HG03342 (cell line): ENCODE measurements around the gene F7.
"Not testable (repeated sequence)": the region's sequence is repeated elsewhere in the genome, so short reads cannot be mapped to it uniquely, and the experiment has no call there.

Source experiments
- ATAC-seq: cut with Tn5 transposase; IDR thresholded peaks from one replicate; pipeline ENCODE4 v1.9.1; 2021; ENCODE audit warnings: mild to moderate bottlenecking, moderate library complexity; ENCODE audit not compliant: unreplicated experiment

The F7 gene

DNA sequence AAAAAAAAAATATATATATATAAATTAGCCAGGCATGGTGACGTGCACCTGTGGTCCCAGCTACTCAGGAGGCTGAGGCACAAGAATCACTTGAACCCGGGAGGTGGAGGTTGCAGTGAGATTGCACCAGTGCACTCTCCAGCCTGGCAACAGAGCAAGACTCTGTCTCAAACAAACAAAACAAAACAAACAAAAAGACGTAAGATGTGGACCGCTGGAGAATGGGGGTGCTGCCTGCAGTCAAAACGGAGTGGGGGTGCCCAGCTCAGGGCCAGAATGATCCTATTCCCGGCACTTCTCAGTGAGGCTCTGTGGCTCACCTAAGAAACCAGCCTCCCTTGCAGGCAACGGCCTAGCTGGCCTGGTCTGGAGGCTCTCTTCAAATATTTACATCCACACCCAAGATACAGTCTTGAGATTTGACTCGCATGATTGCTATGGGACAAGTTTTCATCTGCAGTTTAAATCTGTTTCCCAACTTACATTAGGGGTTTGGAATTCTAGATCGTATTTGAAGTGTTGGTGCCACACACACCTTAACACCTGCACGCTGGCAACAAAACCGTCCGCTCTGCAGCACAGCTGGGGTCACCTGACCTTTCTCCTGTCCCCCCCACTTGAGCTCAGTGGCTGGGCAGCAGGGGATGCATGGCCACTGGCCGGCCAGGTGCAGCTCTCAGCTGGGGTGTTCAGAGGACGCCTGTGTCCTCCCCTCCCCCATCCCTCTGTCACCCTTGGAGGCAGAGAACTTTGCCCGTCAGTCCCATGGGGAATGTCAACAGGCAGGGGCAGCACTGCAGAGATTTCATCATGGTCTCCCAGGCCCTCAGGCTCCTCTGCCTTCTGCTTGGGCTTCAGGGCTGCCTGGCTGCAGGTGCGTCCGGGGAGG lies at the start of gene F7:
Gene F7, plus strand, starts transcription at position 760 of the 889 bp plus-strand sequence. Its CDS starts 51 bp downstream, at position 811.
- no peak for ATAC-seq

DNA sequence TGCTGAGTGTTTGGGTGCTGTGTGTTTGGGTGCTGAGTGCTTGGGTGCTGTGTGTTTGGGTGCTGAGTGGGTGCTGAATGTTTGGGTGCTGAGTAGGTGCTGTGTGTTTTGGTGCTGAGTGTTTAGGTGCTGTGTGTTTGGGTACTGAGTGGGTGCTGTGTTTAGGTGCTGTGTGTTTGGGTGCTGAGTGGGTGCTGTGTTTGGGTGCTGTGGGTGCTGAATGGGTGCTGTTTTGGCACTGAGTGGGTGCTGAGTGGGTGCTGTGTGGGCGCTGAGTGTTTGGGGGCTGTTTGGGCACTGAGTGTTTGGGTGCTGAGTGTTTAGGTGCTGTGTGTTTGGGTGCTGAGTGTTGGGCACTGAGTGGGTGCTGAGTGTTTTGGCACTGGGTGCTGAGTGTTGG lies 48.5 kb upstream of the F7 start:
- no peak for ATAC-seq

DNA sequence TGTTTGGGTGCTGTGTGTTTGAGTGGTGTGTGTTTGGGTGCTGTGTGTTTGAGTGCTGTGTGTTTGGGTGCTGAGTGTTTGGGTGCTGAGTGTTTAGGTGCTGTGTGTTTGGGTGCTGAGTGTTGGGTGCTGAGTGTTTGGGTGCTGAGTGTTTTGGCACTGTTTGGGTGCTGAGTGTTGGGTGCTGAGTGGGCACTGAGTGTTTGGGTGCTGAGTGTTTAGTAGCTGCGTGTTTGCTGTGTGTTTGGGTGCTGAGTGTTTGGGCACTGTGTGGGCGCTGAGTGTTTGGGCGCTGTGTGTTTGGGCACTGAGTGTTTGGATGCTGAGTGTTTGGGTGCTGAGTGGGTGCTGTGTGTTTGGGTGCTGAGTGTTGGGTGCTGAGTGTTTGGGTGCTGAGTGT lies 48.0 kb upstream of the F7 start:
- not testable (repeated sequence) for ATAC-seq

DNA sequence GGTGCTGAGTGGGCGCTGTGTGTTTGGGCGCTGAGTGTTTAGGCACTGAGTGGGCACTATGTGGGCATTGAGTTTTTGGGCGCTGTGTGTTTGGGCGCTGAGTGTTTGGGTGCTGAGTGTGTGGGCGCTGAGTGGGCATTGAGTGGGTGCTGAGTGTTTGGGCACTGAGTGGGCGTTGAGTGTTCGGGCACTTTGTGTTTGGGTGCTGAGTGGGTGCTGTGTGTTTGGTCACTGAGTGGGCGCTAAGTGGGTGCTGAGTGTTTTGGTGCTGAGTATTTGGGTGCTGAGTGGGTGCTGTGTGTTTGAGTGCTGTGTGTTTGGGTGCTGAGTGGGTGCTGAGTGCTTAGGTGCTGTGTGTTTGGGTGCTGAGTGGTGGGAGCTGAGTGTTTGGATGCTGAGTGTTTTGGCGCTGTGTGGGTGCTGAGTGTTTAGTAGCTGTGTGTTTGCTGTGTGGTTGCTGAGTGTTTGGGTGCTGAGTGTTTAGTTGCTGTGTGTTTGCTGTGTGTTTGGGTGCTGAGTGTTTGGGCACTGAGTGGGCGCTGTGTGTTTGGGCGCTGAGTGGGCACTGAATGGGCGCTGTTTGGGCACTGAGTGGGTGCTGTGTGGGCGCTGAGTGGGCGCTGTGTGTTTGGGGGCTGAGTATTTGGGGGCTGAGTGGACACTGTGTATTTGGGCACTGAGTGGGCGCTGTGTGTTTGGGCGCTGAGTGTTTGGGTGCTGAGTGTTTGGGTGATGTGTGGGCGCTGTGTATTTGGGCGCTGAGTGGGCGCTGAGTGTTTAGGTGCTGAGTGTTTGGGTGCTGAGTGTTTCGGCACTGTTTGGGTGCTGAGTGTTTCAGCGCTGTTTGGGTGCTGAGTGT lies 47.2 kb upstream of the F7 start:
- no peak for ATAC-seq

DNA sequence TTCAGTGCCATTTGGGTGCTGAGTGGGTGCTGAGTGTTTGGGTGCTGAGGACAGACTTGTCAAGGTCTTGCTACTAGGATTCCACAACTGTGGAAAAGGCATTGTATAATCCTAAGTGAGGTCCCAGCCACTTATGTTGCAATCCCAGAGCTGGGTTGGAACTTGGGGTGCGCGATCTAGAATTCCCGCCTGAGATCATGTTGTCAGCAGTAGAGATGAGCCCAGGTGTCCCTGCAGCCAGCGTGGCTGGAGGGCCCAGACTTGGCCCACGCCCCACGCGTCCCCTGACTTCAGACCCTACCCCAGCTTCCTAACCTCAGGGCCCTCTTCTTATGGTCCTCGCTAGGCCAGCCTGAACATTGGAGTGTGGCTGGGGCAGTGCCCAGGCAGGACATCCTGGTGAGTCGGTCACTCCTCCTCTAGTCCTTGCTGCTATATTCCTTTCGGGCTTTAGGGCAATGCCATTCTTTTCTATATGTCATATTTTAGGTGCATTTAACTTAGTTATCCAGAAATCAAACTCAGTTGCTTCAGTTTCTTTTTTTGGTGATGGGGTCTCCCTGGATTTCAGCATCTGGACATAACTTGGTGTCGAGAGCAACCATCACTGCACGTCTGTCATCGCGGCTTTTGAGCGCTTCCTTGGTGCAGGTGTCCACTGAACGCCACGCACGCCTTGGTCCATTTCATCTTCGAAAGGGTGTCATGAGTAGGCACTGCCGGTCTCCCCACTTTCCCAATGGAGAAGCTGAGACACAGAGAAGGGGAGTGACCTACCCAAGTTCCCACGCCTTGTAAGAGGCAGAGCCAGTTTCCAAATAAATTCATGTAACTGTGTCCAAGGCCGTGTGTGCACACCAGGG lies 46.4 kb upstream of the F7 start:
- ATAC-seq, result no peak

DNA sequence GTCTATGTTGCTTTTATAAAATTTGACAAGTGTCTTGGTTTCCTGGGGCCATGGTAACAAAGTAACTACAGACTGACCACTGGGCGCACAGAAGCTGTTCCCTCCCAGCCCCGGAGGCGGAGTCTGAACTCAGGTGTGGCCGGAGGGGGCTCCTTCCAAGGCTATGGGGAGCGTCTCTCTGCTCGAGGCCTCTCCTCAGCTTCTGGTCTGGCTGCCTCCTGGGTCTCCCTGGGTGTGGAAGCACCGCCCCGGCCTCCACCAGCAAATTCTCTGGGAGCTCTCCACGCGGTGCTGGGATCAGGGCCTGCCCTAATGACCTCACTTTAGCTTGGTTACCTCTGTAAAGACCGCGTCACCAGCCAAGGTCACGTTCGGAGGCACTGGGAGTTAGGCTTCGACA lies 45.7 kb upstream of the F7 start:
- no peak for ATAC-seq

DNA sequence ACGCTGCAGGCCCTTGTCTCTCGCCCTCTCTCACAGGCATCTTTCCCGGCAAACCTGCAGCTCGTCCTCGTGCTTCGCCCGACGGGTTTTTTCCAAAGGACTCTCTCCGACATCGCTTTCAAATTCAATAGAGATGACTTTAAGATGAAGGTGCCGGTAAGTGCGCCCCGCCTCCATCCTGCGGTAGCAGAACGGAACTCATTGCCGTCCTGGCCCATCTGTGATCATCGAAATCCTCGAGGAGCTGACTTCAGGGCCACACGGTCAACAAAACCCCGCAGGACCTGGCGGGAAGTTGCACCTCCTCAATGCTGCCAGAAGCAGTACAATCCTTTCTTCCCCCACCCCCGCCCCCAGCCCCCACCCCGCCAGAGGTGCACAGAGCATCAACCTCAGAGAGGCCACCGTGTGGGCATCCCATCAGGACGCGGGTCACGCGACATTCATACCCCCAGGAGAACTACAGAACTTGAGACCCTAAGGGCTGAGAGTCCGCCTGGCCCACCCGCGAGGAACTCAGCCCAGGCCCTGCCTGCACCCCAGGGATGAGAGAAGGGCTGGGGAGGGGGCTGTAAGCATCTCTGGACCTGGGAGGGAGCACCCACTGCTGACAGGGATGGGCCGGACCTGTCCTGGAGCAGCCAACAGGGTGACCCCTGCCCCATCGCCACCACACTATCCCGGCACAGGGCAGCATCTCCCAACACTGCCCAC lies 44.9 kb upstream of the F7 start:
- no peak for ATAC-seq

DNA sequence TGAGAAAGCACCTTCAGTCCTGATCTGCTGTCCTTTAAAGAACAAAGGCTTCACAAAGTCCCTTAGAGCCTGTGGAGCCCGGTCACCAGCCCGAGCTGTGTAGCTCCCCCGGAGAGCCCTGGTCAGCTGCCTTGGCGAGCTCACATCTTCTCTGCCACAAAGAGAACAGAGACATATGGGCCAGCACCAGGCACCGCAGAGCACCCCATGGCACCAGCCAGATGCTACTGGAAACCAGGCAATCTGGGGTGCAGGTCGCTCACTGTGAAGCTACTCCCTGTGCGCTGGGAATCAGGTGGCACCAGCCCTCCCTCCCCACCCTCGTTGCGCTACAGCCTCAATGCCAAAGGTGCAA lies 44.3 kb upstream of the F7 start:
- no peak for ATAC-seq

DNA sequence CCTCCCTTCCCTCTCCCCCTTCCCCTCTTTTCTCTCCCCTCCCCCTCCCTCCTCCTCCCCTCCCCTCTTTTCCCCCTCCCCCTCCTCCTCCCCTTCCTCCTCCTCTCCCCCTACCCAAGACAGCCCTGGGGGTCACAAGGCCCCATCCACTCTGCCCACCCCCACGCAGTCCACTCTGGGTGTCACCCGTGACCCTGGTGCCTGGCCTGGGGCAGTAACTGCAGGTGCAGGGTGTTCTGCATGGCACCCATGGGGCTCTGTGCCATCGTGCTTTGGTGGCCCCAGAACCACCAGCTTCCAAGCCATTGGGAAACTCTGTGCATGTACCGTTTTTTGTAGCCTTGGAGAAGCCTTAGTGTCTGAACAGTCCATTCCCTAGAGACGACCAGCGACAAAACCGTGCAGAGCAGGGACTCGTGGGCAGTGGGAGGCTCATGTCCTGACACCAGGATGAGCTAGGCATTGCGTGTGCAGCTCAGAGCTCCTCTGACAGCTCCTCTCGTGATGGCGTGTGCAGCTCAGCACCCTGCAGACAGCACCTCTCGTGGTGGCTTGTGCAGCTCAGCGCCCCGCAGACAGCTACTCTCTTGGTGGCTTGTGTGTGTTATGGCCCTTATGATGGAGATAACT lies 43.7 kb upstream of the F7 start:
- ATAC-seq, result no peak

DNA sequence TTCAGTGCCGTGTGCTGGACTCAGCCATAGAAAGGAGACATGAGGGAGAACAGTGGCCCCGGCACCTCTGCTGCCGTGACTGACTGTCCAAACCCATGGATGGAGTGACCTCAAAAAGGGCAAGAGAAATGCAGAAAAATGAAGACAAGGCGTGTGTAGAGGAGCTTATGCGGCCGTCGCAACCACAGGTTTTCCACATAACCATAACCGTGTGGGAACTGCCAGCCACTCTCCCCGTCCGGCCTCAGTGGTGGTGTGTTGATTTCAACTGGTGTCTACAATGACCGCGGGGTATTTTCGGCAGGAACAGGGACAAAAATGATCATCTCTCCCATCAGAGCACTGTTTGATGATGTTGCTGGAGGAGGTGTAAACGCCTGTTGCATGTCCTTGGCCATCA lies 42.9 kb upstream of the F7 start:
- no peak for ATAC-seq

DNA sequence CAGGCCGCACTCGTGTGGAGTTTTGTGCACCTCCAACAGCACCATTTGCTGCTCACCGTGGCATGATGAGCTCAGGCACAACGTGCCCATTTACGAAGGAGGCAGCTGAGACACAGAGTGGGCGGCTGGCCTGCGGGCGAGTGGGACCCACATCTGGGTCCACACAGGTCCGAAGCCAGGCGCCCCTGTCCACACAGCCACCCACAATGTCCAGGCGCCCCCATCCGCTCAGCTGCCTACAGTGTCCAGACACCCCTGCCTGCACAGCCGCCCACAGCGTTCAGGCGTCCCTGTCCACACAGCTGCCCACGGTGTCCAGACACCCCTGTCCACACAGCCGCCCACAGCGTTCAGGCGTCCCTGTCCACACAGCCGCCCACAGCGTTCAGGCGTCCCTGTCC lies 42.5 kb upstream of the F7 start:
- no peak for ATAC-seq

DNA sequence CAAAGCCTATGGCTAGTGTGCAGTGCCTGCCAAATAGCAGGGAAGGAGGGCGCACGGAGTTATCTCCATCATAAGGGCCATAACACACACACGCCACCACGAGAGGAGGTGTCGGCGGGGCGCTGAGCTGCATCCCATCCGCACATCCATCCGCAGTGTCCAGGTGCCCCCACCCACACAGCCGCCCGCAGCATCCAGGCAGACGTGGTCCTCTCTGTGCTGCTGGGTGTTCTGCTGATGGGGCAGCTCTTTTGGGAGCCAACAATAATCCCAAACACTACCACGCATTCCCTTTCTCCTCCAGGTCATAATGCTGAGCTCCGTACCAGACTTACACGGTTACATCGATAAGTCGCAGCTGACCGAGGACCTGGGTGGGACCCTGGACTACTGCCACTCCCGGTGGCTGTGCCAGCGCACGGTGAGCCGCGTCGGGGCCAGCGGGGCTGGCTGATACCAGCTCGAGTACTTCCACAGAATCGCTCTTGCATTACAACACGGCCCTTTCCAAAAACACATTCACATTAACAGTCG lies 41.5 kb upstream of the F7 start:
- ATAC-seq, result no peak

DNA sequence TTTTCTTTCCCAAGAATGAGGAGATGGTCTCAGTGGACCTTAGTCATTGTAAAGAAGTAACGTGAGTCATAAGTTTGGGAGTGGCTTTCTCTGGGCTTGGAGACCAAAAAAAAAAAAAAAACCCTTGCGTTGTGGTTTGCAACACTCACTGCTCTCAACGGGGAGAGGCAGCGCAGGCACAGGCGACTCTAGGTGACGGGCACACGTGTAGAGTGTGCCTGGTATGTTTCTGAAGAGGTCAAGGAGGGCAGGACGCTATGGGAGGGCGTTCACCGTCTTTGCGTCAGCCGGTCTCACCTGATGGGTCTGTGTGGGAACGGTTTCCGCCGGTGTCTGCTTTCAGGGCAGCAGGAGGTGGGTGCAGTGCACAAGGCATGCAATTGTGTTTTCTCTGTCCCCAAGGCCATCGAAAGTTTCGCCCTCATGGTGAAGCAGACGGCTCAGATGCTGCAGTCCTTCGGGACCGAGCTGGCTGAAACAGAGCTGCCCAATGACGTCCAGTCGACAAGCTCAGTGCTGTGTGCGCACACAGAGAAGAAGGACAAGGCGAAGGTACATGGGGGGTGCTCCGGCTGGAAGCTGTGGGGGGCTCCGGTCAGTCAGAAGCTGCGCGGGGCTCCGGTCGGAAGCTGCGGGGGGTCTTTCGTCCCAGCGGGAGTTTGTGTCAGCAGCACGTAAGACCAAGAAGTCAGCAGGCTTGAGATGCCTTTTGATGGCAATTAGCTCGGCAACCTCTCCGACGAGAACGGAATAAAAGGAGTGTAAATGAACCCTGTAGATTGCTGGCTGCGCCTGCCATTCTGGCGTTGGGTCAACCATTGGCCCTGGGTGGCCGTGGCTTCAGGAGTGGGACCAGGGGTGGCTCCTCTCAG lies 40.8 kb upstream of the F7 start:
- ATAC-seq, result no peak

DNA sequence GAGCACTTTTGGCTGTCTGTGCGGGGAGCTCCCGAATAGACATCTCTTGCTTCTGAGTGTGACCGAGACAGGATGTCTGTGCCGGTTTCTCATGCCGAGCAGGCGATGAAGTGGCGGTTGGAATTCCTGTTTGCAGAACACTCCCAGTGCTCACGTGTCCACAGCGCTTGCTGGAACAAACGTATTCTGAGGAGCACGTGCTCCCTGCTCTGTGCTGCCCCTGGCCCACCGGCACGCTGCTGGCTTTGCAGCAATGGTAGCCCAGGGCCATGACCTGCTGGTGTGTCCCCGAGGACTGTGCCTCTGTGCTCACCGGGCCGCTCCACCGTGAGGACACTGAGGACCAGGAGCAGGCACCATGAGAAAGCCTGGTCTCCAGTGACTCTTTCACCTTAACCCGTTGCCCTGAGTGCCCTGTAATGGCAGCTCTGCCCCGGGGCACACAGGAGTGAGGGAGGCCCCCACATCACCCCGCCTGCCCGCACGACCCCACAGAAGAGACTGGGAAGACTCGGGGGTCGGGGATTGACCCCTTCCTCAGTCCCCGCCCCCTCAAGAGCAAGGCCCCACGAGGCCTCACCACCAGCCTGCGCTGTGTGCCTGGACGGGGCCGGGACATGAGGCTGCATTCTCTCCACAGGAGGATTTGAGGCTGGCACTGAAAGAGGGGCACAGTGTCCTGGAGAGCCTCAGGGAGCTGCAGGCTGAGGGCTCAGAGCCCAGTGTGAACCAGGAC lies 40.0 kb upstream of the F7 start:
- no peak for ATAC-seq

DNA sequence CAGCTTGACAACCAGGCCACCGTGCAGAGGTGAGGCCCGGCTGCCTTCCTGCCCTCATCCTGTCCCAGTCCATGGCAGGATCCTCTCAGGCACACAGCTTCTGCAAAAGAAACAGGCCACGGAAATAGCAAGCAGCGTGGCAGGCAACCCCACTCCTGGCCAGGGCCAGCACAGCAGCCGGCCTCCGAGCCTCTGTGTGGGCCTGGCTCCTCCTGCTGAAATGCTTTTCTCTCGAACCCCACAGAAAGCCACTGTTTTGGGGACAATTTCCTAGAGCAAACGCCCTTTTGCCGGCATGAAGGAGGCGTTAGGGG lies 39.5 kb upstream of the F7 start:
- no peak for ATAC-seq

DNA sequence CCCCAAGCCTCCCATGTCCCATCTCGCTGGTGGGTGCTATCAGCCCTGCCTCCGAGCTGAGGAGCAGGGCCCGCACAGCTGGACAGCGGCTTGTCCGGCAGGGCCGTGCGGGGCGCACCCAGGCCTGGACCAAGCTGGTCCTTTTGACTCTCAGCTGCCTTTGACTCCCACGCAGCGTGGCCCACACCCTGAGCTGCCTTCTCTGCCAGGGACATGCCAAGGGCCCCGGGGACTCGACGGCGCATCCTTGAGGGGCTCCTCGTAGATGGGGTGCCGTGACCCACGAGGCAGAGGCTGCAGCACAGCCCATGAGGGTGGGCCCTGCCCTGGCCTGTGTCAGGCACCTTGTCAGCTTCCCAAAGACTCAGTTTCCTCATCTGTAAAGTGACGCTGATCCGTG lies 38.8 kb upstream of the F7 start:
- ATAC-seq, result no peak

DNA sequence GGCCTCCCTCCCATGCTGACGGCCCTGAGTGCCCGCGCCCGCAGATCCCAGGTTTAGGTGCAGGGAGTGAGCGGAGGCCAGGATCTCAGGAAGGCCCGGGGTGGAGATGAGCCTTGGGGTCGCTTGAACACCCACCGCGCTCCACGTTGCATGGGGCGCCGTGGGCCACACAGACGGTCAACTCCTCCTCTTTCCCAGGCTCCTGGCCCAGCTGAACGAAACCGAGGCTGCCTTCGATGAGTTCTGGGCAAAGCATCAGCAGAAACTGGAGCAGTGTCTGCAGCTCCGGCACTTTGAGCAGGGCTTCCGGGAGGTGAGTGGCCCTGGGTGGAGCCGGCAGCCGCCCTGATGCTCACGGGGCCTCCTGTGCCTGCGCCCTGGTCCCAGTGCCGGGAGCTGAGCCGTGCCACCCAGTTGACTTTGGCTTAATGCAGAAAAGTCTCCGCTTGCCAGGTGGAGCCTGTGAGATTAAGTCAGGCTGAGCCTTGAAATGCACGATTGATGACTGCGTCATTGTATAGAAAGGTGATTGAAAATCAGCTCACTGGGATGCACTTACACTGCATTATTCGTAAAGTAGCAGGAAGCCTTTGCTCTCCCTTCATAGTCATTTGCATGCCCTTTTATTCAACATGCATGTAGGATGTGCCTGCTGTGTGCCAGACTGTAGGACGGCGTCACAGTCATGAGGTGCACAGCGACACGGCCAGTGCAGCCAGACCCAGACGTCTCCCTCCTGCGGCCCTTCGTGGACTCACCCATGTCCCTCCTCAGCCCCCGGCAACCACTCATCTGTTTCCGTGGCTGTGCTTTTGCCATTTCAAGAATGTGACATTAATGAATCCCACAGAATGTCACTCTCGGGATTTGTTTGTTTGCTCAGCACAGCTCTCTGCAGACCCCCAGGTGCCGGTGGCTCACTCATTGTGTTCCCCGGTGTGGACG lies 35.5 kb upstream of the F7 start:
- no peak for ATAC-seq
